HepG2 (cell line): ENCODE measurements around the gene EXOC5.
"Not testable (repeated sequence)": the region's sequence is repeated elsewhere in the genome, so short reads cannot be mapped to it uniquely, and the experiment has no call there.

ENCODE experiments used
- CHCHD3 ChIP-seq: sonication (generic); formaldehyde crosslinking; IDR thresholded peaks from 2 replicates; pipeline ENCODE4 v1.8.0; 2022; ENCODE audit warnings: mild to moderate bottlenecking, missing genetic modification reagents, moderate library complexity
- CREB1 ChIP-seq, 2 experiments: fragments of 450-650 bp in 1 of 2; IDR thresholded peaks; 2 replicates each; pipeline ENCODE4 v1.6.1; 2016 to 2017; ENCODE audit warnings: control low read depth in 1 of 2, mild to moderate bottlenecking in 1 of 2, missing compliant biosample characterization in 1 of 2, missing genetic modification characterization in 1 of 2
- CTCF ChIP-seq: sonication (generic); formaldehyde crosslinking; IDR thresholded peaks from 2 replicates; pipeline ENCODE4 v1.5.0; 2020; ENCODE audit warnings: mild to moderate bottlenecking, missing genetic modification reagents, moderate library complexity
- FOXA1 ChIP-seq, 2 experiments: fragments of 450-650 bp in 1 of 2; sonication (generic) in 1 of 2; formaldehyde crosslinking in 1 of 2; IDR thresholded peaks; 2 replicates each; pipeline versions ENCODE4 v1.4.0 to v1.6.1; 2016 to 2020; ENCODE audit warnings: missing genetic modification reagents in 1 of 2
- JUNB ChIP-seq: sonication (generic); formaldehyde crosslinking; IDR thresholded peaks from 2 replicates; pipeline ENCODE4 v1.8.0; 2022; ENCODE audit warnings: missing genetic modification reagents, mild to moderate bottlenecking, borderline replicate concordance
- MBD4 ChIP-seq: IDR thresholded peaks from 2 replicates; pipeline ENCODE4 v1.6.1; 2012; ENCODE audit warnings: low read length, inconsistent platforms, borderline replicate concordance
- PCBP1 ChIP-seq: fragments of 200-400 bp; formaldehyde crosslinking; IDR thresholded peaks from 2 replicates; pipeline ENCODE4 v1.6.1; 2017; ENCODE audit warnings: mild to moderate bottlenecking, low read depth, low read length, borderline replicate concordance
- SPEN ChIP-seq: sonication (generic); formaldehyde crosslinking; IDR thresholded peaks from 2 replicates; pipeline ENCODE4 v1.5.1; 2020; ENCODE audit warnings: low read depth, mild to moderate bottlenecking, missing genetic modification reagents
- ZBTB1 ChIP-seq: sonication (generic); formaldehyde crosslinking; IDR thresholded peaks from 2 replicates; pipeline ENCODE4 v1.4.0; 2020; ENCODE audit warnings: missing genetic modification reagents, borderline replicate concordance
- ZBTB44 ChIP-seq: sonication (generic); formaldehyde crosslinking; IDR thresholded peaks from 2 replicates; pipeline ENCODE4 v1.4.0; 2020; ENCODE audit warnings: missing genetic modification reagents
- ZNF367 ChIP-seq: sonication (generic); formaldehyde crosslinking; IDR thresholded peaks from 2 replicates; pipeline ENCODE4 v1.4.0; 2020; ENCODE audit warnings: missing genetic modification reagents, borderline replicate concordance
- ZNF383 ChIP-seq: sonication (generic); formaldehyde crosslinking; IDR thresholded peaks from 2 replicates; pipeline ENCODE4 v1.4.0; 2020; ENCODE audit warnings: missing genetic modification reagents, mild to moderate bottlenecking, borderline replicate concordance
- ZNF614 ChIP-seq: IDR thresholded peaks from 2 replicates; pipeline ENCODE4 v1.6.1; 2018; ENCODE audit warnings: missing biosample characterization, missing genetic modification reagents, inconsistent platforms, borderline replicate concordance
- ZSCAN5A ChIP-seq: sonication (generic); formaldehyde crosslinking; IDR thresholded peaks from 2 replicates; pipeline ENCODE4 v1.8.0; 2022; ENCODE audit warnings: mild to moderate bottlenecking, missing genetic modification reagents, borderline replicate concordance

GRCh38 chr14:57202672-57203071, 66.0 kb downstream of the EXOC5 start:
- TF ChIP-seq SPEN (CRISPR knock-in tag); FOXA1 (IDR thresholded peaks at IDR 0.05); FOXA1 (CRISPR knock-in tag; IDR thresholded peaks at IDR 0.05); ZBTB44 (CRISPR knock-in tag); ZNF383 (CRISPR knock-in tag); ZNF367 (CRISPR knock-in tag); CTCF (CRISPR knock-in tag); MBD4; CHCHD3 (CRISPR knock-in tag); CREB1 (IDR thresholded peaks at IDR 0.05); CREB1 (CRISPR knock-in tag; IDR thresholded peaks at IDR 0.05); ZNF614; PCBP1; ZBTB1 (CRISPR knock-in tag); ZSCAN5A; JUNB: not testable (repeated sequence)
